Right lobe of liver (tissue), 4 donors: ENCODE data around the gene AMZ1.

Experiments used
- CTCF ChIP-seq, 4 donors: fragments of 200-600 bp in 3 of 4; fragments of 450-650 bp in 1 of 4; IDR thresholded peaks; one replicate each; pipeline versions ENCODE4 v1.5.1 to v1.8.0; 2016 to 2022; ENCODE audit warnings: antibody characterized with exemption in 4 of 4, mild to moderate bottlenecking in 2 of 4
- POLR2A ChIP-seq: fragments of 450-650 bp; IDR thresholded peaks from one replicate; pipeline ENCODE4 v1.6.1; 2017; ENCODE audit warnings: antibody characterized with exemption, mild to moderate bottlenecking
- donor health status: DM: no; HTN: no; CAD: no.
- donor health status: DM: no; HTN: no; CAD: no.
- donor health status: DM: no; HTN: yes; CAD: no.

GRCh38 chr7:2717293-2718261 lies 29.6 kb downstream of the AMZ1 start:
- TF ChIP-seq POLR2A (no peak), CTCF (IDR thresholded peaks at IDR 0.05) (no peak)
